HG02763 (cell line): Measurements from ENCODE around the gene RPRD1B.

Source experiments
- ATAC-seq: cut with Tn5 transposase; IDR thresholded peaks from one replicate; pipeline ENCODE4 v1.9.1; 2021; ENCODE audit warnings: mild to moderate bottlenecking, moderate library complexity; ENCODE audit not compliant: unreplicated experiment

RPRD1B gene

GRCh38 chr20:38034108-38034649, 633 bp downstream of the RPRD1B start:
- no peak for ATAC-seq

GRCh38 chr20:38034961-38035360, 1.4 kb downstream of the RPRD1B start:
- no peak for ATAC-seq

GRCh38 chr20:38036366-38036765, 2.8 kb downstream of the RPRD1B start:
- no peak for ATAC-seq

GRCh38 chr20:38040276-38040675, 6.7 kb downstream of the RPRD1B start:
- ATAC-seq, result no peak

GRCh38 chr20:38043512-38044300, 10.2 kb downstream of the RPRD1B start:
- no peak for ATAC-seq

GRCh38 chr20:38044685-38045084, 11.1 kb downstream of the RPRD1B start:
- no peak for ATAC-seq

GRCh38 chr20:38046572-38046971, 13.0 kb downstream of the RPRD1B start:
- no peak for ATAC-seq

- no peak for ATAC-seq
Measured at GRCh38 chr20:38049800-38050199, 16.3 kb downstream of the RPRD1B start.

DNA sequence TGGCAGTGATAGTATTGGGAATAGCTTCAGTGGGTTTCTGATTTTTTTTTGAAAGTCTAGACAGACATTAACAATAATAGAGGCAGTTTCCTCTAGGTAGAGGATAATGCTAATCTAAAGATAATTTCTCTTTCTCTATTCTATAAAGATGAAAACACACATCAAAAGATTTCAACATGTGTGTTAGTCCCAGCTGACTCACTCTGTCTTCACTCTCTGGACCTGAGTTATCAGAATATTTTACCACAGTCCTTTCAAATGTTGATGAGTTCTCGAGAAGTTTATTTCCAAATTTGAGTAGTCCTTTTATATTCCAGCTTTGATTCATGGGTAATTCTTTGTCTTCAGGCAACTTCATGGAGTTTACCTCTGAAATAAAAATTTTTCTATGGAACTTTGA, 17.1 kb downstream of the RPRD1B start:
- no peak for ATAC-seq

- ATAC-seq, result no peak
Measured at GRCh38 chr20:38052870-38053269, 19.3 kb downstream of the RPRD1B start.

DNA sequence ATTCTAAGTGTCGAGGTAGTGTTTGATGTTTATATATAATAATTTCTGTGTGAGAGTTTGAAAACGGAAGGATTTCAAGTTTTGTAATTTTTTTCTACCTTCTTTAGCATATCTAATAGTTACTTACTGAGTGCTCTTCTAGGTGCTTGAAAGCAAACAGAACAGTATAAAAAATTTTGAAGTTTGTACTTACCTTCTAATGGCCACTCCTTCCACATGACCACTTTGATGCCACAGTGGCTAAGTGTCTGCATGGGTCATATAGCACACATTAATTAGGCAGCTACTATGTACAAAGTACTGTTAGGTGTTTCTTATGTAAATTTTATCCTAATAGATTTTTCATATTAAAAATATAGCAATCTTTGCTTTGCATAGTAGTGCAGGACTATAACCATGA, 21.1 kb downstream of the RPRD1B start:
- ATAC-seq, result no peak

DNA sequence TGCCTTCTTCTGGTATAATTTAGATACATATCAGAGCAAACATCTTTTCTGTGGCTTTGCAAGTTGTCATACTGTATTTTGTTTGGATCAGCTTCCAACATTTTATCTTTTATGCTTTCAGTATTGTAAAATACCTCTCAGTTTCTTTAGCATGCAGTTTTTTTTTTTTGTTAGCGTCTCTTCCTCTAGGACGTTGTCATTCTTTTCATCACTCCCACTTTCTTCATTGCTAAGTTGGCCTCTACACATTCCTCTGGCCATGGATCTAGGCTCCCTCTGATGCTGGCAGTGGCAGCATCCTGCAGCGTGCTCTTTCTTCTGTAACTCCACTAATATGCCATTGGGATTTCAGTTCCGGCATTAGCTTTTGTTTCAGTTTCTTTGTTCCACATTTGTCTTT, 21.7 kb downstream of the RPRD1B start:
- ATAC-seq, result no peak

DNA sequence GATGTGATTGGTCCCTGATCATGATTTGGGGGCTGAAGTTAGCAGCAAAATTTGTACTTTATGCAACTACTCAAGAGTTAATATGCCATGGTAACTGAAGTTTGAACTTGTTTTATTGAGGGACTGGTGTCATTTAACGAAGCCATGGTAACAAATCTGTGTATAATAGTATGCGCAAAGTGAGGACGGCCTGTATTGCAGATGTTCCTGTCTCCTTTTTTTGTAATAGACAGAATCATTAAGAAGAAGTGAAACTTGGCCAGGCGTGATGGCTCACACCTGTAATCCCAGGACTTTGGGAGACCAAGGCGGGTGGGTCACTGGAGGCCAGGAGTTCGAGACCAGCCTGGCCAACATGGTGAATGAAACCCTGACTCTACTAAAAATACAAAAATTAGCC, 22.3 kb downstream of the RPRD1B start:
- no peak for ATAC-seq

DNA sequence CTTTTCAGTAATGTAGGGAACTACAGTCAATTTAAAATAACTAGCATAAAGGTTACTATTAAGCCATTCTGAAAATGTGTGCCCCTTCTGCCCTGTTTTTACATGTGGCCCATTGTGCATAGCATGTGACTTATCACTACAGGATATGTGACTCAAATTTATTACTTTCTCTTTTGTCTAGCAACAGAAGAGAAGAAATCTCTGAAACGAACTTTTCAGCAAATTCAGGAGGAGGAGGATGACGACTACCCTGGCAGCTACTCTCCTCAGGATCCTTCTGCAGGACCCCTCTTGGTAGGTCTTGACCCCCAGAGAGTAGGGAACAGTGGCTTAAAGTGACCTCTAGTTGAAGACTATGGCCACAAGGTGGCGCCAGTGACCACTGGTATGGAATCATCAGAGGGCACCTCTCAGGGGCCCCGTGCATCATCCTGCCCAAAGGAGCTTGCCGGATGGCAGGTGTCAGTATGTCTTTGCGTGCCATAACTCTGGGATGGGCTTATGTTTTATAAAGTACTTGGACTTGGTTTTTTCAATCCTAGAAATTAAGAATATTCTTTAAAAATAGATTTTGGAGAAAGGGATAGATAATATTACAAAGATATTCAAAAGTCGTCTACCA, 23.9 kb downstream of the RPRD1B start:
- ATAC-seq, result no peak

DNA sequence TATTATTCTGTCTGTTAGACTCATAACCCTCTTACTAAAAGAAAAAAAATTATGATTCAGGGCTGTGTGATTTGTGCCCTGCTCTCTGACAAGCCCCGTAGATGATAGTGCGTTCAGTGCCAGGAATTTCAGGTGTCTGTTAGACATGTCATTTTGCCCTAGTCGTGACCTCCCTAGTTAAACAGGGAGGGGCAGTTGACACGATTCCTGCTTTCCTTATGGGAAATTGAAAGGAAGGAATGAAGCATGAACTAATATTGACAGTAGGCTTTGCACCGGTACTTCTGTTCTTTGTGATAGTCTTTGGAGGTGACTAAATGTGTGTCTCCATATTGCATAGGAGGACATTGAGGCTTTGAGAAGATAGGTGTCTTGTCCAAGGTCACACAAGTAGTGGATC, 26.3 kb downstream of the RPRD1B start:
- ATAC-seq, result no peak

GRCh38 chr20:38060536-38060935, 27.0 kb downstream of the RPRD1B start:
- ATAC-seq, result no peak

- ATAC-seq, result no peak
Measured at GRCh38 chr20:38061109-38061508, 27.6 kb downstream of the RPRD1B start.

DNA sequence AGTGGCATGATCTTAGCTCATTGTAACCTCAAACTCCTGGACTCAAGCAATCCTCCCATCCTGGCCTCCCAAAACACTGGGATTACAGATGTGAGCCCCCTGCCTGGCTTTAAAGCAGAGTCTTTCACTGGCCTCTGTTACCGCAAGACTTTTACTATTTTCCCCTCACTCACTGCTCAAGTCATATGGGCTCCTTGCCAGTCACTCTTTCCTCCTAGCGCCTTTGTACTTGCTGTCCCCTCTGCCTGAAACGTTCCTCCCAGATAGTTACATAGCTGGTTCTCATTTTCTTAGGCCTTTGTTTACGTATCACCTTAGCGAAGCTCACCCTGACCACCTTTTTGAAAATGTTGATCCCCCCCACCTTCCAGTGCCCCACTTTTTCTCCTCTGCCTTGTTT, 29.3 kb downstream of the RPRD1B start:
- ATAC-seq, result no peak

- no peak for ATAC-seq
Measured at GRCh38 chr20:38063911-38064530, 30.5 kb downstream of the RPRD1B start.

GRCh38 chr20:38065764-38066375, 32.3 kb downstream of the RPRD1B start:
- no peak for ATAC-seq

- ATAC-seq, result no peak
Measured at GRCh38 chr20:38066969-38067716, 33.6 kb downstream of the RPRD1B start.
